Ovary (tissue), 3 donors: Measurements from ENCODE around the gene TMEM106A.

Source experiments
- POLR2A ChIP-seq: fragments of 450-650 bp; IDR thresholded peaks from one replicate; pipeline ENCODE4 v1.6.1; 2017; ENCODE audit warnings: antibody characterized with exemption, mild to moderate bottlenecking, moderate library complexity
- TF ChIP-seq, protein P1 (sequence below), 3 donors: fragments of 450-650 bp in 2 of 3; fragments of 200-600 bp in 1 of 3; IDR thresholded peaks; one replicate each; pipeline versions ENCODE4 v1.5.1 to v1.8.0; 2016 to 2022; ENCODE audit warnings: antibody characterized with exemption in 3 of 3, mild to moderate bottlenecking in 1 of 3
- donor health status: DM: no; HTN: no; CAD: no.

- TF ChIP-seq, protein P1, sequence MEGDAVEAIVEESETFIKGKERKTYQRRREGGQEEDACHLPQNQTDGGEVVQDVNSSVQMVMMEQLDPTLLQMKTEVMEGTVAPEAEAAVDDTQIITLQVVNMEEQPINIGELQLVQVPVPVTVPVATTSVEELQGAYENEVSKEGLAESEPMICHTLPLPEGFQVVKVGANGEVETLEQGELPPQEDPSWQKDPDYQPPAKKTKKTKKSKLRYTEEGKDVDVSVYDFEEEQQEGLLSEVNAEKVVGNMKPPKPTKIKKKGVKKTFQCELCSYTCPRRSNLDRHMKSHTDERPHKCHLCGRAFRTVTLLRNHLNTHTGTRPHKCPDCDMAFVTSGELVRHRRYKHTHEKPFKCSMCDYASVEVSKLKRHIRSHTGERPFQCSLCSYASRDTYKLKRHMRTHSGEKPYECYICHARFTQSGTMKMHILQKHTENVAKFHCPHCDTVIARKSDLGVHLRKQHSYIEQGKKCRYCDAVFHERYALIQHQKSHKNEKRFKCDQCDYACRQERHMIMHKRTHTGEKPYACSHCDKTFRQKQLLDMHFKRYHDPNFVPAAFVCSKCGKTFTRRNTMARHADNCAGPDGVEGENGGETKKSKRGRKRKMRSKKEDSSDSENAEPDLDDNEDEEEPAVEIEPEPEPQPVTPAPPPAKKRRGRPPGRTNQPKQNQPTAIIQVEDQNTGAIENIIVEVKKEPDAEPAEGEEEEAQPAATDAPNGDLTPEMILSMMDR (IDR thresholded peaks at IDR 0.05): no peak
- no peak for TF ChIP-seq POLR2A
Measured at GRCh38 chr17:43220511-43221125, 8.9 kb downstream of the TMEM106A start.
